K562 (cell line): ENCODE data around the gene RSRC1. TPM values are rescaled to one million over a fixed set of nuclear protein-coding genes. Genes with fewer than 3 reads are reported as not detected.

Experiments
- CEBPB ChIP-seq: fragments of 450-650 bp; IDR thresholded peaks from 2 replicates; pipeline ENCODE4 v1.6.1; 2016; ENCODE audit warnings: missing genetic modification characterization, missing compliant biosample characterization
- E2F1 ChIP-seq: sonication (generic); formaldehyde crosslinking; IDR thresholded peaks from 2 replicates; pipeline ENCODE4 v1.8.1; 2023; ENCODE audit warnings: mild to moderate bottlenecking, missing genetic modification reagents, moderate library complexity
- E2F3 ChIP-seq: fragments of 250-450 bp; sonication (Bioruptor Pico); IDR thresholded peaks from 2 replicates; pipeline ENCODE4 v1.4.0; 2020; ENCODE audit warnings: mild to moderate bottlenecking
- FOXA3 ChIP-seq, 2 experiments: fragments of 450-650 bp in 1 of 2; sonication (generic) in 1 of 2; formaldehyde crosslinking; IDR thresholded peaks in 1 of 2; conservative IDR thresholded peaks in 1 of 2; 2 replicates each; pipeline versions ENCODE4 v1.4.0 to v1.8.0; 2020 to 2022; ENCODE audit warnings: mild to moderate bottlenecking in 2 of 2, missing genetic modification reagents in 1 of 2
- MLX ChIP-seq, 2 experiments: fragments of 450-650 bp in 1 of 2; sonication (generic) in 1 of 2; formaldehyde crosslinking; conservative IDR thresholded peaks; 2 replicates each; pipeline versions ENCODE4 v1.4.0 to v1.8.1; 2020 to 2022; ENCODE audit warnings: mild to moderate bottlenecking in 1 of 2, missing genetic modification reagents in 1 of 2
- MXD1 ChIP-seq: fragments of 250-450 bp; sonication (Bioruptor Pico); IDR thresholded peaks from 2 replicates; pipeline ENCODE4 v1.8.0; 2021; ENCODE audit warnings: borderline replicate concordance, mild to moderate bottlenecking, moderate library complexity; ENCODE audit not compliant: poor library complexity, severe bottlenecking
- NR2C2 ChIP-seq, 2 experiments: fragments of 200-800 bp in 1 of 2; sonication (Bioruptor generic) in 1 of 2; sonication (generic) in 1 of 2; formaldehyde crosslinking in 1 of 2; IDR thresholded peaks; 2 replicates each; pipeline versions ENCODE4 v1.6.1 to v1.8.0; 2016 to 2022; ENCODE audit warnings: mild to moderate bottlenecking in 1 of 2, missing compliant biosample characterization in 1 of 2, missing genetic modification characterization in 1 of 2, missing genetic modification reagents in 1 of 2
- PHF20 ChIP-seq: fragments of 450-650 bp; IDR thresholded peaks from 2 replicates; pipeline ENCODE4 v1.6.1; 2018; ENCODE audit not compliant: partially characterized antibody
- PRPF4 ChIP-seq: fragments of 200-400 bp; formaldehyde crosslinking; IDR thresholded peaks from one replicate; pipeline ENCODE4 v1.6.1; 2017; ENCODE audit warnings: low read length, low read depth, mild to moderate bottlenecking; ENCODE audit not compliant: insufficient read depth, poor library complexity, severe bottlenecking
- PURB ChIP-seq: sonication (generic); formaldehyde crosslinking; IDR thresholded peaks from 2 replicates; pipeline ENCODE4 v1.9.0; 2021; ENCODE audit warnings: low read depth, mild to moderate bottlenecking, missing genetic modification reagents
- SLC30A9 ChIP-seq: fragments of 250-450 bp; sonication (Bioruptor Pico); IDR thresholded peaks from 2 replicates; pipeline ENCODE4 v1.8.0; 2022; ENCODE audit warnings: mild to moderate bottlenecking, moderate library complexity
- TSHZ1 ChIP-seq: fragments of 250-450 bp; sonication (Bioruptor Pico); IDR thresholded peaks from 2 replicates; pipeline ENCODE4 v1.4.0; 2020; ENCODE audit warnings: mild to moderate bottlenecking, moderate library complexity
- YY1 ChIP-seq, 3 experiments: IDR thresholded peaks; 2 replicates each; pipeline ENCODE4 v1.6.1; 2011; ENCODE audit warnings: low read length in 2 of 3, mild to moderate bottlenecking in 2 of 3, moderate library complexity in 2 of 3, borderline replicate concordance in 1 of 3, control low read depth in 1 of 3, low read depth in 1 of 3; ENCODE audit not compliant: insufficient read depth in 3 of 3, insufficient replicate concordance in 2 of 3, control insufficient read depth in 1 of 3, insufficient read length in 1 of 3; ENCODE audit errors: extremely low read depth in 1 of 3
- ZBTB43 ChIP-seq: sonication (generic); formaldehyde crosslinking; IDR thresholded peaks from 2 replicates; pipeline ENCODE4 v1.8.0; 2023; ENCODE audit warnings: mild to moderate bottlenecking, missing genetic modification reagents
- ZFP36 ChIP-seq: fragments of 150-350 bp; IDR thresholded peaks from 2 replicates; pipeline ENCODE4 v1.6.1; 2018; ENCODE audit warnings: low read length, low read depth; ENCODE audit not compliant: partially characterized antibody
- ZNF583 ChIP-seq: fragments of 250-450 bp; sonication (Bioruptor Pico); IDR thresholded peaks from 2 replicates; pipeline ENCODE4 v1.4.0; 2020
- polyA plus RNA-seq, 8 experiments: library from polyadenylated mRNA; depleted of rRNA in 4 of 8; stranded (reverse) in 5 of 8; unstranded in 3 of 8; fragments of >200 nt; fragmentation: Nextera tagmentation in 2 of 8; fragmentation: Illumina TruSeq in 1 of 8; extraction: Ambion mirVana in 2 of 8; extraction: Trizol in 1 of 8; gene quantifications; 2 replicates each; pipeline versions ENCODE4 v1.2.1 to v1.2.3, GENCODE V29; 2011 to 2014; ENCODE audit warnings: inconsistent platforms in 1 of 8, missing spikeins in 1 of 8
- total RNA-seq, 7 experiments: library from RNA; depleted of rRNA in 6 of 7; stranded (reverse); fragments of >200 nt in 6 of 7; fragmentation: Illumina TruSeq in 2 of 7; extraction: Trizol in 2 of 7; gene quantifications; 2 replicates each; pipeline versions ENCODE4 v1.2.1 to v1.2.3, GENCODE V29; 2011 to 2021; ENCODE audit warnings: low replicate concordance in 1 of 7

Gene RSRC1
- total and polyA plus RNA-seq, 9 of the 15 experiments (the other 6 are each of a cell fraction or from before 2014, with no cell fraction given), result 19.3 to 128 (median 75.5) TPM

- no peak for TF ChIP-seq TSHZ1 (CRISPR knock-in tag)
- TF ChIP-seq E2F1 (CRISPR knock-in tag), result peak; percentile 71
- TF ChIP-seq PHF20, result peak; percentile 96
- TF ChIP-seq E2F3, result no peak
- peak; percentile 4 to 76 (median 68) for TF ChIP-seq YY1 (IDR thresholded peaks at IDR 0.05; ENCODE audit: borderline replicate concordance in 1 of 3, control insufficient read depth in 1 of 3, extremely low read depth in 1 of 3, insufficient read depth in 3 of 3, insufficient read length in 1 of 3, insufficient replicate concordance in 2 of 3, low read depth in 1 of 3, low read length in 2 of 3)
- no peak for TF ChIP-seq MLX (CRISPR knock-in tag; conservative IDR thresholded peaks at IDR 0.05)
- TF ChIP-seq MXD1, result peak; percentile 25
- no peak for TF ChIP-seq ZNF583 (CRISPR knock-in tag)
- TF ChIP-seq SLC30A9, result no peak
- TF ChIP-seq CEBPB, result peak; percentile 52
- no peak; a peak in 1 of 4 replicates for TF ChIP-seq FOXA3 (CRISPR knock-in tag; conservative IDR thresholded peaks at IDR 0.05 in 1 of 2, IDR thresholded peaks at IDR 0.05 in 1 of 2)
- TF ChIP-seq ZFP36, result no peak
- TF ChIP-seq PRPF4, result no peak
- TF ChIP-seq PURB, result no peak
- TF ChIP-seq ZBTB43 (CRISPR knock-in tag), result no peak; the same call in none of the 2 replicates
- TF ChIP-seq NR2C2 (CRISPR knock-in tag; IDR thresholded peaks at IDR 0.05), result peak; percentile 87
- TF ChIP-seq NR2C2 (tag; IDR thresholded peaks at IDR 0.05), result no peak; the same call in 1 of the 2 replicates
Observed at GRCh38 chr3:158109804-158110657, at the start of gene RSRC1 (continued).
